ENCODE data around the gene SHC4.

The SHC4 gene

GRCh38 chr15:48893311-48893710 is 70.4 kb downstream of the SHC4 start:
- Histone ChIP-seq H3K27me3 (ENCODE audit: control insufficient read depth, insufficient read depth, low read length) (no peaks in the 10 kb centered on the region), H3K4me1 (ENCODE audit: control insufficient read depth, insufficient read depth, low read length) (peaks cover 2% of the 10 kb centered on the region), H3K36me3 (ENCODE audit: control insufficient read depth, insufficient read depth, low read length) (no peaks in the 10 kb centered on the region), H3K9me3 (ENCODE audit: control insufficient read depth, insufficient read depth, low read length) (no peaks in the 10 kb centered on the region), H3K4me3 (ENCODE audit: low read depth, low read length) (no peak overlapping the region), H3K9ac (ENCODE audit: low read depth, low read length) (no peak overlapping the region)

GRCh38 chr15:48891232-48891765 is 72.4 kb downstream of the SHC4 start:
- no peaks in the 10 kb centered on the region for H3K9me3 ChIP-seq (ENCODE audit: control insufficient read depth, insufficient read depth, low read length)
- H3K4me1 ChIP-seq (ENCODE audit: control insufficient read depth, insufficient read depth, low read length), result no peaks in the 10 kb centered on the region
- no peaks in the 10 kb centered on the region for H3K27me3 ChIP-seq (ENCODE audit: control insufficient read depth, insufficient read depth, low read length)
- H3K4me3 ChIP-seq (ENCODE audit: low read depth, low read length), result no peak overlapping the region
- no peaks in the 10 kb centered on the region for H3K36me3 ChIP-seq (ENCODE audit: control insufficient read depth, insufficient read depth, low read length)
- H3K9ac ChIP-seq (ENCODE audit: low read depth, low read length), result no peak overlapping the region

- Histone ChIP-seq H3K9me3 (ENCODE audit: control insufficient read depth, insufficient read depth, low read length) (no peaks in the 10 kb centered on the region), H3K27me3 (ENCODE audit: control insufficient read depth, insufficient read depth, low read length) (no peaks in the 10 kb centered on the region), H3K4me3 (ENCODE audit: low read depth, low read length) (no peak overlapping the region), H3K9ac (ENCODE audit: low read depth, low read length) (no peak overlapping the region), H3K36me3 (ENCODE audit: control insufficient read depth, insufficient read depth, low read length) (no peaks in the 10 kb centered on the region), H3K4me1 (ENCODE audit: control insufficient read depth, insufficient read depth, low read length) (no peaks in the 10 kb centered on the region)
These were observed 73.2 kb downstream of the SHC4 start for GRCh38 chr15:48890375-48890972.

- H3K27me3 ChIP-seq (ENCODE audit: control insufficient read depth, insufficient read depth, low read length), result no peaks in the 10 kb centered on the region
- H3K9ac ChIP-seq (ENCODE audit: low read depth, low read length), result no peak overlapping the region
- H3K4me3 ChIP-seq (ENCODE audit: low read depth, low read length), result no peak overlapping the region
- H3K9me3 ChIP-seq (ENCODE audit: control insufficient read depth, insufficient read depth, low read length), result no peaks in the 10 kb centered on the region
- no peaks in the 10 kb centered on the region for H3K36me3 ChIP-seq (ENCODE audit: control insufficient read depth, insufficient read depth, low read length)
- H3K4me1 ChIP-seq (ENCODE audit: control insufficient read depth, insufficient read depth, low read length), result no peaks in the 10 kb centered on the region
These were observed 73.8 kb downstream of the SHC4 start for GRCh38 chr15:48889925-48890324.

- H3K36me3 ChIP-seq (ENCODE audit: control insufficient read depth, insufficient read depth, low read length), result no peaks in the 10 kb centered on the region
These were observed 74.9 kb downstream of the SHC4 start for GRCh38 chr15:48888836-48889235.

GRCh38 chr15:48888191-48888590 is 75.5 kb downstream of the SHC4 start:
- Histone ChIP-seq H3K9ac (ENCODE audit: low read depth, low read length) (no peak overlapping the region), H3K4me1 (ENCODE audit: control insufficient read depth, insufficient read depth, low read length) (no peaks in the 10 kb centered on the region)

More at GRCh38 chr15:48888836-48889235, 74.9 kb downstream of the SHC4 start:
- Histone ChIP-seq H3K4me3 (ENCODE audit: low read depth, low read length) (no peak overlapping the region), H3K9me3 (ENCODE audit: control insufficient read depth, insufficient read depth, low read length) (no peaks in the 10 kb centered on the region), H3K9ac (ENCODE audit: low read depth, low read length) (no peak overlapping the region), H3K27me3 (ENCODE audit: control insufficient read depth, insufficient read depth, low read length) (no peaks in the 10 kb centered on the region), H3K4me1 (ENCODE audit: control insufficient read depth, insufficient read depth, low read length) (no peaks in the 10 kb centered on the region)

GRCh38 chr15:48887144-48887543 is 76.6 kb downstream of the SHC4 start:
- Histone ChIP-seq H3K9ac (ENCODE audit: low read depth, low read length) (no peak overlapping the region), H3K4me1 (ENCODE audit: control insufficient read depth, insufficient read depth, low read length) (no peaks in the 10 kb centered on the region), H3K27me3 (ENCODE audit: control insufficient read depth, insufficient read depth, low read length) (no peaks in the 10 kb centered on the region), H3K9me3 (ENCODE audit: control insufficient read depth, insufficient read depth, low read length) (no peaks in the 10 kb centered on the region), H3K36me3 (ENCODE audit: control insufficient read depth, insufficient read depth, low read length) (no peaks in the 10 kb centered on the region), H3K4me3 (ENCODE audit: low read depth, low read length) (no peak overlapping the region)

More at GRCh38 chr15:48888191-48888590, 75.5 kb downstream of the SHC4 start:
- Histone ChIP-seq H3K36me3 (ENCODE audit: control insufficient read depth, insufficient read depth, low read length) (no peaks in the 10 kb centered on the region), H3K27me3 (ENCODE audit: control insufficient read depth, insufficient read depth, low read length) (no peaks in the 10 kb centered on the region), H3K9me3 (ENCODE audit: control insufficient read depth, insufficient read depth, low read length) (no peaks in the 10 kb centered on the region), H3K4me3 (ENCODE audit: low read depth, low read length) (no peak overlapping the region)

GRCh38 chr15:48883699-48884098 is 80.0 kb downstream of the SHC4 start:
- Histone ChIP-seq H3K36me3 (ENCODE audit: control insufficient read depth, insufficient read depth, low read length) (no peaks in the 10 kb centered on the region), H3K9me3 (ENCODE audit: control insufficient read depth, insufficient read depth, low read length) (no peaks in the 10 kb centered on the region), H3K4me1 (ENCODE audit: control insufficient read depth, insufficient read depth, low read length) (peaks cover 4% of the 10 kb centered on the region), H3K27me3 (ENCODE audit: control insufficient read depth, insufficient read depth, low read length) (no peaks in the 10 kb centered on the region), H3K9ac (ENCODE audit: low read depth, low read length) (no peak overlapping the region), H3K4me3 (ENCODE audit: low read depth, low read length) (no peak overlapping the region)

- Histone ChIP-seq H3K9me3 (ENCODE audit: control insufficient read depth, insufficient read depth, low read length) (no peaks in the 10 kb centered on the region), H3K9ac (ENCODE audit: low read depth, low read length) (no peak overlapping the region), H3K4me3 (ENCODE audit: low read depth, low read length) (no peak overlapping the region)
These were observed 83.6 kb downstream of the SHC4 start for GRCh38 chr15:48880070-48880634.

GRCh38 chr15:48877630-48878595 is 85.8 kb downstream of the SHC4 start, which contains the start of gene EID1:
TSS of gene EID1 (plus strand) at chr15:48878134. CDS start at chr15:48878177, 43 bp downstream.
- H3K9me3 ChIP-seq (ENCODE audit: control insufficient read depth, insufficient read depth, low read length), result no peaks in the 10 kb centered on the region

More at GRCh38 chr15:48880070-48880634, 83.6 kb downstream of the SHC4 start:
- H3K36me3 ChIP-seq (ENCODE audit: control insufficient read depth, insufficient read depth, low read length), result no peaks in the 10 kb centered on the region
- H3K27me3 ChIP-seq (ENCODE audit: control insufficient read depth, insufficient read depth, low read length), result no peaks in the 10 kb centered on the region
- peaks cover 7% of the 10 kb centered on the region for H3K4me1 ChIP-seq (ENCODE audit: control insufficient read depth, insufficient read depth, low read length)

GRCh38 chr15:48876057-48876456 is 87.7 kb downstream of the SHC4 start:
- H3K27me3 ChIP-seq (ENCODE audit: control insufficient read depth, insufficient read depth, low read length), result no peaks in the 10 kb centered on the region
- no peak overlapping the region for H3K4me3 ChIP-seq (ENCODE audit: low read depth, low read length)
- H3K4me1 ChIP-seq (ENCODE audit: control insufficient read depth, insufficient read depth, low read length), result peaks cover 7% of the 10 kb centered on the region
- no peaks in the 10 kb centered on the region for H3K36me3 ChIP-seq (ENCODE audit: control insufficient read depth, insufficient read depth, low read length)
- no peak overlapping the region for H3K9ac ChIP-seq (ENCODE audit: low read depth, low read length)
- no peaks in the 10 kb centered on the region for H3K9me3 ChIP-seq (ENCODE audit: control insufficient read depth, insufficient read depth, low read length)

More at GRCh38 chr15:48877630-48878595, 85.8 kb downstream of the SHC4 start, which contains the start of gene EID1:
- Histone ChIP-seq H3K36me3 (ENCODE audit: control insufficient read depth, insufficient read depth, low read length) (no peaks in the 10 kb centered on the region), H3K4me1 (ENCODE audit: control insufficient read depth, insufficient read depth, low read length) (peaks cover 7% of the 10 kb centered on the region), H3K27me3 (ENCODE audit: control insufficient read depth, insufficient read depth, low read length) (no peaks in the 10 kb centered on the region), H3K4me3 (ENCODE audit: low read depth, low read length) (peak within 1 kb of the TSS; percentile 98), H3K9ac (ENCODE audit: low read depth, low read length) (peak within 1 kb of the TSS; percentile 84)
